VCaP (cell line): ENCODE measurements around the gene IRF2.

Experiments
- H3K27ac ChIP-seq: fragments of 450-650 bp; 2 replicates; pipeline ENCODE4 v1.5.1; 2017
- TF ChIP-seq, protein P1 (sequence below): fragments of 450-650 bp; conservative IDR thresholded peaks from 2 replicates; pipeline ENCODE4 v1.5.1; 2017; ENCODE audit warnings: mild to moderate bottlenecking, moderate library complexity

Gene IRF2

DNA sequence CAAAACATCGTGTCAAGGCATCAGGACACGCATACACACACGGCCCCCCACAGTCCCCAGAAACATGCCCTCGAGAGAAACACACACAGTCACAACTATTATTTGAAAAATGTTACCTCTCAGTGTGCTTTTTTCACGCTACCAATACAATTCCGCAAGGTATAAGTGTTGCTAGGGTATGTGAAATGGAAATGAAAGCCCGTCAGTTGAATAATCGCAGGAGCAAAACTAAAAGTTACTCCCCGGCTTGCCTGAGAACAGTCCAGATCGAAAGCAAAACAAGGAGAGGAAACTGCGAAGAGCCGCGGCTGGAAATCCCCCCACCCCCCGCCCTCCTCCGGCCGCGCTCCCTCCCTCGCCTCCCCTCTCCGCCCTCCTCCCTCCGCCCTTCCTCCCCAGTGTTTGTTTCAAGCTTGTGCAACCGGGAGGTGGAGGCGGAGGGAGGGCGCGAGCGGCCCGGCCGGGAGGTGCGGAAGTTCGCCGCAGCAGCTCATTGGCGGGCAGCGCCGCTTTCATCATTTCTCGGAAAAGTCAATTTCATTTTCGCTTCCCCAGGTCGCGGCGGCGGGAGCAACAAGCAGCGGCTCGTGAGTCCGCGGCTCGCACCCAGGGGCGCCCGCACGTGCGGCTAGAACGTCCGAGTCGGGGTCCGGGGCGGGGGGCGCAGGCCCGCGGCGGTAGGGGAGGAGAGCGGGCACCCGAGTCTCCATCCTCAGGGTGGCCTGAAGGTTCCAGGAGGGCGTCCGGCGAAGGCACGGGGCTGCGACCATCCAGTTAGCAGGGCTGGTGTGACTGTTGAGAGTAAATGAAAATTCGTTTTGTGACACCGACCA, at the start of gene IRF2:
TSS of gene IRF2 (minus strand) at position 288 of the 833 bp plus-strand sequence. CDS start 45,486 bp downstream, outside the sequence.
- H3K27ac ChIP-seq, result peak within 1 kb of the TSS; percentile 96
- TF ChIP-seq, protein P1, sequence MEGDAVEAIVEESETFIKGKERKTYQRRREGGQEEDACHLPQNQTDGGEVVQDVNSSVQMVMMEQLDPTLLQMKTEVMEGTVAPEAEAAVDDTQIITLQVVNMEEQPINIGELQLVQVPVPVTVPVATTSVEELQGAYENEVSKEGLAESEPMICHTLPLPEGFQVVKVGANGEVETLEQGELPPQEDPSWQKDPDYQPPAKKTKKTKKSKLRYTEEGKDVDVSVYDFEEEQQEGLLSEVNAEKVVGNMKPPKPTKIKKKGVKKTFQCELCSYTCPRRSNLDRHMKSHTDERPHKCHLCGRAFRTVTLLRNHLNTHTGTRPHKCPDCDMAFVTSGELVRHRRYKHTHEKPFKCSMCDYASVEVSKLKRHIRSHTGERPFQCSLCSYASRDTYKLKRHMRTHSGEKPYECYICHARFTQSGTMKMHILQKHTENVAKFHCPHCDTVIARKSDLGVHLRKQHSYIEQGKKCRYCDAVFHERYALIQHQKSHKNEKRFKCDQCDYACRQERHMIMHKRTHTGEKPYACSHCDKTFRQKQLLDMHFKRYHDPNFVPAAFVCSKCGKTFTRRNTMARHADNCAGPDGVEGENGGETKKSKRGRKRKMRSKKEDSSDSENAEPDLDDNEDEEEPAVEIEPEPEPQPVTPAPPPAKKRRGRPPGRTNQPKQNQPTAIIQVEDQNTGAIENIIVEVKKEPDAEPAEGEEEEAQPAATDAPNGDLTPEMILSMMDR, result no peak

- TF ChIP-seq, protein P1, result no peak
- H3K27ac ChIP-seq, result no peak overlapping the region
These were observed 41.3 kb upstream of the IRF2 start for GRCh38 chr4:184515606-184516005.

- TF ChIP-seq, protein P1, result no peak
- H3K27ac ChIP-seq, result no peak overlapping the region
These were observed 40.0 kb upstream of the IRF2 start for GRCh38 chr4:184514121-184514988.

DNA sequence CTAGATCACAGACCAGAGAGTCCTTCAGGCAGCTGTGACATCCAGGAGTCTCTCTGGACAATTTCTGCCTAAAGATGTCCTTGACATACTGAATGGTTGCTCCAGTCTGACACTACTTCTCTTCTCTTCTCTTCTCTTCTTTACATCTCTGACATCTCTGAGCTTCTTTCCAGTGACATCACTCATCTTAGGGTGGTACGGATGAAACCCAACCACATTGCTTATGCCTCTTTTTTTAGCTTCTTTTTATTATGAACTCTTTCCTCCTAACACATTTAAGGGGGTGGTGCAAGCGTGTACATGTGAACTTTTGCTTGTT, 39.4 kb upstream of the IRF2 start:
- no peak overlapping the region for H3K27ac ChIP-seq
- TF ChIP-seq, protein P1, result no peak

GRCh38 chr4:184511156-184511555, 36.8 kb upstream of the IRF2 start:
- no peak overlapping the region for H3K27ac ChIP-seq
- TF ChIP-seq, protein P1, result no peak

DNA sequence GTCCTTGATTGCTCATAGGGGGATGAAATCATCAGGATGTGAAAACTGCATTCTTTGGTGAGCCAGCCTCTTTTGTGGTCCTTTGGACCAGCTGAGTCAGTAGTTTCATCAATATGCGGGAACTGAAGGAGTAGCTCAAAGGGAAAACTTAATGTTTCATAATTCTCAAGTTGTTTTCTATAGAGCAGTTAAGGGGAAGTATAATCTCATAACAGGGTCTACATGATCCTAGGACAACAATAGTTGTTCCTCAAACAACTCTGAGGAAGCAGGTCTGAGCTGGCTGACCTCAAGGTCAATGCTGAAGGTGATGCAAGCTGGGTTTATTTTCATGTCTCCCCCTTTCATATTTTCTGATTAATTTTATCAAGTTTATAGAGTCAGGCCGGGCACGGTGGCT, 36.1 kb upstream of the IRF2 start:
- TF ChIP-seq, protein P1, result no peak
- no peak overlapping the region for H3K27ac ChIP-seq

- no peak overlapping the region for H3K27ac ChIP-seq
- TF ChIP-seq, protein P1, result peak; percentile 49; the same call in 1 of the 2 replicates
These were observed 32.3 kb upstream of the IRF2 start for GRCh38 chr4:184506527-184507121.
